ENCODE measurements around the gene LRRC42. TPM values are rescaled to one million over a fixed set of nuclear protein-coding genes. Genes with fewer than 3 reads are reported as not detected.

The LRRC42 gene
- total and polyA plus RNA-seq, 7 experiments from 2014 or later: 6.2 to 20.3 (median 7.8) TPM

DNA sequence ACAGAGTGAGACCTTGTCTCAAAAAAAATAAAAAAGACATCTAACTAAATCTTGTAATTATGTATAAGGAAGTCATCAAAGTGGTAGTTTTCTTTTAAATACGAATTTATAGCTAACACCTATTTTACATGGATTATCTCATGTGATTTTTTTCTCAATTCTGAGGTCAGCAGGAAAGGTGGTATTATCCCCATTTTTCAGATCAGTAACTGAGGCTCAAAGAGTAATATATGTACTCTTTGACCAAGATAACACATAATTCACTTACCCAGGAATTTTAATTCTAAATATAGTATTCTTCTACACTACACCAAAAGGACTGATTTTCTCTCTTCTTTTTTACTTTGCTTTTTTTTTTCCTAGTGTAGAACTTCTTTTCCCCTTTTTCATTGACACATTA, 9.7 kb upstream of the LRRC42 start:
- H3K9me3 Mint-ChIP-seq: peaks cover 0 to 10% (median 0%) of the 10 kb centered on the region in 11 donors

DNA sequence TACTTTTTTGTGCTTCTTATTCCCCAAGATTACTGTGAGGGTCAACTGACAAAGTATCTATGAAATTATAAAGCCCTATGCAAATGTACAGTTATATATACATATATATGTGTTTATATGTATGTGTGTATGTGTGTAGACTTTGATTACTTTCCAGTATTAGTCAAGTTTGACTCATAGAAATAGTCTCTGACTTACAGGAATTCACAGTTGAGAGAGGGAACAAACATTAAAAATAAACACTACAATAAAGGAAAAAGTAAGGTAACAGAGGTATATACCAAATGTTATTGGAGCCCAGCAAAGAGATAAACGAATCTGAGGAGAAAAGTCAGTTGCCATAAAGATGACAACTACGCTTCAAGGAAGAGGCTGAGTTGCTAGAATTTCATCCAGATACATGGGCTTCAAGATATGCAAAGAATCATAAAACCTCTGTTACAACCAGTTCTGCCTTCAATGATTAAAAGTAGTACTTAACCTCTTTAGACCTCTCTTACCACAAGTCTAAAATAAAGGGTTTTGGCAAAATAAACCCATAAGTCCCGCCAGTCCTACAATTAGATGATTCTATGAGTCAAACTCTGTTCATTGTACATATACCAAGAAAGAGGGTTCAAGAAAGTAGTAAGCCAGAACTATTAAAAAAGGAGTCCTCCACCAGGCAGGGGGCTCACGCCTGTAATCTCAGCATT, 7.9 kb upstream of the LRRC42 start:
- ATAC-seq (no peak), DNase-seq (no peak)
- Histone ChIP-seq H3K4me1 (ENCODE audit: control insufficient read depth in 2 of 2, insufficient read depth in 2 of 2, low read length in 2 of 2) (peaks cover 0 to 15% of the 10 kb centered on the region in 2 donors), H3K36me3 (ENCODE audit: control insufficient read depth in 2 of 3, insufficient read depth in 3 of 3, low read length in 3 of 3) (peaks cover 0 to 26% (median 0%) of the 10 kb centered on the region in 3 experiments), H3K9me3 (ENCODE audit: control insufficient read depth in 2 of 3, low read length in 3 of 3) (peaks cover 0 to 7% (median 0%) of the 10 kb centered on the region in 3 experiments), H3K4me3 (ENCODE audit: low read length) (no peak overlapping the region), H3K27me3 (ENCODE audit: control insufficient read depth in 2 of 2, insufficient read depth in 2 of 2, low read length in 2 of 2) (no peaks in the 10 kb centered on the region), H3K27ac (ENCODE audit: low read depth, low read length) (no peak overlapping the region)
- H3K9me3 Mint-ChIP-seq: peaks cover 0 to 9% (median 0%) of the 10 kb centered on the region in 11 donors
- H3K27ac Mint-ChIP-seq: no peak overlapping the region
- peaks cover 4 to 53% (median 33%) of the 10 kb centered on the region in 5 donors for H3K36me3 Mint-ChIP-seq
- H3K27me3 Mint-ChIP-seq: no peaks in the 10 kb centered on the region
- intact Hi-C loops (cut with micrococcal nuclease): no loop called here
- CTCF ChIA-PET: no interaction called here
- POLR2A ChIA-PET: no interaction called here
- peaks cover 16 to 36% (median 26%) of the 10 kb centered on the region in 7 donors for H3K4me1 Mint-ChIP-seq
- no peak overlapping the region for H3K4me3 Mint-ChIP-seq

More for the DNA sequence above, 9.7 kb upstream of the LRRC42 start:
- no peak overlapping the region for H3K27ac ChIP-seq (ENCODE audit: low read depth, low read length)
- no peak overlapping the region for H3K4me3 ChIP-seq (ENCODE audit: low read length)
- POLR2A ChIA-PET: interaction anchor here (0.7 kb wide), 1 partner anchor 11 kb away, joined by 4 read pairs; no protein-coding TSS in a partner anchor
- peaks cover 0 to 26% (median 0%) of the 10 kb centered on the region in 3 experiments for H3K36me3 ChIP-seq (ENCODE audit: control insufficient read depth in 2 of 3, insufficient read depth in 3 of 3, low read length in 3 of 3)
- Mint-ChIP-seq H3K4me1 (peaks cover 7 to 26% (median 14%) of the 10 kb centered on the region in 7 donors), H3K27ac (peak overlapping the region in 1 of 9 donors; percentile 4), H3K4me3 (no peak overlapping the region), H3K36me3 (peaks cover 4 to 60% (median 38%) of the 10 kb centered on the region in 5 donors), H3K27me3 (no peaks in the 10 kb centered on the region)
- H3K27me3 ChIP-seq (ENCODE audit: control insufficient read depth in 2 of 2, insufficient read depth in 2 of 2, low read length in 2 of 2): no peaks in the 10 kb centered on the region
- peaks cover 0 to 3% of the 10 kb centered on the region in 2 donors for H3K4me1 ChIP-seq (ENCODE audit: control insufficient read depth in 2 of 2, insufficient read depth in 2 of 2, low read length in 2 of 2)
- intact Hi-C loops (cut with micrococcal nuclease): no loop called here
- DNase-seq: no peak
- no peak for ATAC-seq
- CTCF ChIA-PET: interaction anchor here (1.3 kb wide), 1 partner anchor 9 kb away, joined by 5 read pairs; the partner anchor contains the start of gene IFT25
- H3K9me3 ChIP-seq (ENCODE audit: control insufficient read depth in 2 of 3, low read length in 3 of 3): peaks cover 0 to 14% (median 0%) of the 10 kb centered on the region in 3 experiments

DNA sequence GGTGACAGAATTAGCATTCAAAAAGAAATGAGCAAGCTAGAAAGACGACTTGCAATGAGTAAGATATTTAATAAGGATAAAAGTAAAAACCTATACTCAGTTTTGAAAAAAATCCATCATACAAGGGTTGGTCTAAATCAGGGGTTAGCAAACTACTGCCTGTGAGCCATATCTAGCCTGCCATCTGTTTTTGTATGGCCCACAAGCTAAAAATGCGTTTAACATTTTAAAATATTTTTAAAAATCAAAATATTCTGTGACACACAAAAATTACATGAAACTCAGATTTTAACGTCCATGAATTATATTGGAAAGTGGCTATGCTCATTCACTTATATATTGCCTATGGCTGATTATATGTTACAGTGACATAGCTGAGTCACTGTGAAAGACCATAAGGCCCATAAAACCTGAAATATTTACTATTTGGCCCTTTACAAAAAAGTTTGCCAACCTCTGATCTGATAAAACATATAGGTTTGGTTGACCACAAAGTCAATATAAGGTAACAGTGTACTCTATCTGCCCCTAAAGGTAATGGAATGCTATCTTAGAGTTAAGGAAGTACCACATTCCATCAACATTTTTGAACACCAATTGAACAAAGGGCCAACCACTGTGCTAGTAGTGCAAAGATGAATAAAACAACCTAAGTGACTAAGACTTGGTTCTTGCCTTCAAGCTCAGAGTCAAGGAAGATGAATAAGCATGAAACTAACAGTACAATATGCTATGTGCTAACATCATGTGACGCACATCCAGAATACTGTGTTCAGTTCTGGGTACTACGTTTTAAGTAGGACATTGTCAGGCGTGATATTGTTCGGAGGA, 3.8 kb upstream of the LRRC42 start:
- no peak overlapping the region for H3K27ac ChIP-seq (ENCODE audit: low read depth, low read length)
- POLR2A ChIA-PET: interaction anchor here (0.6 to 0.8 kb wide), 3 partner anchors 16 to 77 kb away, joined by 3 to 4 read pairs (median 3); no protein-coding TSS in a partner anchor
- no peaks in the 10 kb centered on the region for H3K27me3 ChIP-seq (ENCODE audit: control insufficient read depth in 2 of 2, insufficient read depth in 2 of 2, low read length in 2 of 2)
- no peak overlapping the region for H3K4me3 ChIP-seq (ENCODE audit: low read length)
- H3K36me3 ChIP-seq (ENCODE audit: control insufficient read depth in 2 of 3, insufficient read depth in 3 of 3, low read length in 3 of 3): peaks cover 0 to 10% (median 0%) of the 10 kb centered on the region in 3 experiments
- Mint-ChIP-seq H3K27ac (peak overlapping the region in 2 of 9 donors; percentile 11 to 42), H3K36me3 (peaks cover 0 to 33% (median 14%) of the 10 kb centered on the region in 5 donors), H3K9me3 (no peaks in the 10 kb centered on the region), H3K27me3 (no peaks in the 10 kb centered on the region), H3K4me1 (peaks cover 39 to 64% (median 52%) of the 10 kb centered on the region in 7 donors), H3K4me3 (peak overlapping the region in 5 of 10 donors; percentile 0 to 78 (median 11))
- ATAC-seq (no peak), DNase-seq (no peak)
- H3K4me1 ChIP-seq (ENCODE audit: control insufficient read depth in 2 of 2, insufficient read depth in 2 of 2, low read length in 2 of 2): peaks cover 14 to 34% of the 10 kb centered on the region in 2 donors
- intact Hi-C loops (cut with micrococcal nuclease): loop anchor here in 1 of 2 donors (10.0 kb wide), 2 partner anchors 1218 to 1388 kb away; partner anchors contain the start of genes TUT4 and ZYG11B
- no peaks in the 10 kb centered on the region for H3K9me3 ChIP-seq (ENCODE audit: control insufficient read depth in 2 of 3, low read length in 3 of 3)
- CTCF ChIA-PET: interaction anchor here (0.6 kb wide), 2 partner anchors 82 to 623 kb away, joined by 3 read pairs; no protein-coding TSS in a partner anchor

DNA sequence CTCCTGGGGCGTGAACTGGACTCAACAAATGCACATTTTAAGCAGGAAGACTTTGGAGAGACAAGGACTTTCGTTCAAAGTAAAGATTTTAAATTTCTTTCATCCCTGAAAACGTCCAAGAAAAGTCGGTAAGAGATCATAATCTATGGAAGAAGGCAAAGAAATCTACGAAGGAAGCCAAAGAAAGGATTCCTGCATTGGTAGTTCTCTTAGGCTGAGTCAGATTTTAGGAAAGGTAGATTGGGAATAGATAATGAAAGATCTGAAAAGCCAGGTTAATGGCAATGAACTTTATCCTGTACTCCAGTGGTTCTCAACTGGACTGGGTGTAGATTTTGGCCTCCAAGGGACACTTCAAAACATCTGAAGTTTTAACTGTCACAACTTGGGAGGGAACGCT, 3.1 kb upstream of the LRRC42 start:
- Histone ChIP-seq H3K9me3 (ENCODE audit: control insufficient read depth in 2 of 3, low read length in 3 of 3) (no peaks in the 10 kb centered on the region), H3K27ac (ENCODE audit: low read depth, low read length) (no peak overlapping the region), H3K27me3 (ENCODE audit: control insufficient read depth in 2 of 2, insufficient read depth in 2 of 2, low read length in 2 of 2) (no peaks in the 10 kb centered on the region), H3K36me3 (ENCODE audit: control insufficient read depth in 2 of 3, insufficient read depth in 3 of 3, low read length in 3 of 3) (peaks cover 0 to 5% (median 0%) of the 10 kb centered on the region in 3 experiments), H3K4me1 (ENCODE audit: control insufficient read depth in 2 of 2, insufficient read depth in 2 of 2, low read length in 2 of 2) (peaks cover 17 to 34% of the 10 kb centered on the region in 2 donors), H3K4me3 (ENCODE audit: low read length) (no peak overlapping the region)
- DNase-seq (no peak), ATAC-seq (no peak)
- Mint-ChIP-seq H3K4me1 (peaks cover 34 to 64% (median 54%) of the 10 kb centered on the region in 7 donors), H3K9me3 (no peaks in the 10 kb centered on the region), H3K27me3 (no peaks in the 10 kb centered on the region), H3K36me3 (peaks cover 0 to 29% (median 9%) of the 10 kb centered on the region in 5 donors), H3K4me3 (peak overlapping the region in 8 of 10 donors; percentile 40 to 97 (median 71)), H3K27ac (peak overlapping the region in 3 of 9 donors; percentile 11 to 54 (median 42))
- intact Hi-C loops (cut with micrococcal nuclease): loop anchor here in 1 of 2 donors (10.0 kb wide), 2 partner anchors 1218 to 1388 kb away; partner anchors contain the start of genes TUT4 and ZYG11B
- POLR2A ChIA-PET: interaction anchor here (0.6 kb wide), 1 partner anchor 961 kb away, joined by 5 read pairs; no protein-coding TSS in a partner anchor
- CTCF ChIA-PET: no interaction called here

DNA sequence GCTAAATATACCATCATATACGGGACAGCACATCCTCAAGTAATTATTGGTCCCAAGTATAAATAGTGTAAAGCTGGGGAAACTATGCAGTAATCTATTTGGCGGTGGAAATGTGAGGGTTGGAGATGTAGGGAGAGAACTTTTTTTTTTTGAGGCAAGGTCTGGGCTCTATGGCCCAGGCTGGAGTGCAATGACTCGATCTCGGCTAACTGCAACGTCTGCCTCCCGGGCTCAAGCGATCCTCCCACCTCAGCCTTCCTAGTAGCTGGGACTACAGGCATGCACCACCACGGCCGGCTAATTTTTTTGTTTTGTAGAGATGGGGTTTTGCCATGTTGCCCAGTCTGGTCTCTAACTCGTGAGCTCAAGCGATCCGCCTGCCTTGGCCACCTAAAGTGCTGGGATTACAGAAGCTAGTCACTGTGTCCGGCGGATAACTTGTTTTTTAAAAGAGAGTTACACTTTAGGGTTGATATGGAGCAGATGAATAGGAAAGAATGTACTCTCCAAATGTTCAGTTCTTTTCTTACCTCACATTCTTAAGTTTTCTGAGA, 2.6 kb upstream of the LRRC42 start:
- DNase-seq: no peak
- intact Hi-C loops (cut with micrococcal nuclease): loop anchor here (2.0 to 10.0 kb wide), 4 partner anchors 25 to 1577 kb away; partner anchors contain the start of genes CC2D1B (in 1 of the 2), TUT4 (in 1 of the 2) and ZYG11B (in 1 of the 2)
- Histone ChIP-seq H3K36me3 (ENCODE audit: control insufficient read depth in 2 of 3, insufficient read depth in 3 of 3, low read length in 3 of 3) (peaks cover 0 to under 1% (median 0%) of the 10 kb centered on the region in 3 experiments), H3K27me3 (ENCODE audit: control insufficient read depth in 2 of 2, insufficient read depth in 2 of 2, low read length in 2 of 2) (no peaks in the 10 kb centered on the region), H3K27ac (ENCODE audit: low read depth, low read length) (no peak overlapping the region), H3K4me3 (ENCODE audit: low read length) (no peak overlapping the region), H3K9me3 (ENCODE audit: control insufficient read depth in 2 of 3, low read length in 3 of 3) (no peaks in the 10 kb centered on the region), H3K4me1 (ENCODE audit: control insufficient read depth in 2 of 2, insufficient read depth in 2 of 2, low read length in 2 of 2) (peaks cover 17 to 31% of the 10 kb centered on the region in 2 donors)
- ChIA-PET POLR2A (interaction anchor here (0.6 kb wide), 2 partner anchors 15 to 961 kb away, joined by 3 to 5 read pairs; no protein-coding TSS in a partner anchor), CTCF (no interaction called here)
- Mint-ChIP-seq H3K4me3 (peak overlapping the region; percentile 64 to 97 (median 79)), H3K27me3 (no peaks in the 10 kb centered on the region), H3K4me1 (peaks cover 34 to 64% (median 57%) of the 10 kb centered on the region in 7 donors), H3K36me3 (peaks cover 0 to 24% (median 4%) of the 10 kb centered on the region in 5 donors), H3K9me3 (no peaks in the 10 kb centered on the region), H3K27ac (peak overlapping the region in 7 of 9 donors; percentile 30 to 66 (median 48))
- no peak for ATAC-seq
